ENCODE data around the gene TGFBRAP1. TPM values are rescaled to one million over a fixed set of nuclear protein-coding genes. Genes with fewer than 3 reads are reported as not detected.

Gene TGFBRAP1
- polyA plus RNA-seq, 1 donor: 10.3 TPM

DNA sequence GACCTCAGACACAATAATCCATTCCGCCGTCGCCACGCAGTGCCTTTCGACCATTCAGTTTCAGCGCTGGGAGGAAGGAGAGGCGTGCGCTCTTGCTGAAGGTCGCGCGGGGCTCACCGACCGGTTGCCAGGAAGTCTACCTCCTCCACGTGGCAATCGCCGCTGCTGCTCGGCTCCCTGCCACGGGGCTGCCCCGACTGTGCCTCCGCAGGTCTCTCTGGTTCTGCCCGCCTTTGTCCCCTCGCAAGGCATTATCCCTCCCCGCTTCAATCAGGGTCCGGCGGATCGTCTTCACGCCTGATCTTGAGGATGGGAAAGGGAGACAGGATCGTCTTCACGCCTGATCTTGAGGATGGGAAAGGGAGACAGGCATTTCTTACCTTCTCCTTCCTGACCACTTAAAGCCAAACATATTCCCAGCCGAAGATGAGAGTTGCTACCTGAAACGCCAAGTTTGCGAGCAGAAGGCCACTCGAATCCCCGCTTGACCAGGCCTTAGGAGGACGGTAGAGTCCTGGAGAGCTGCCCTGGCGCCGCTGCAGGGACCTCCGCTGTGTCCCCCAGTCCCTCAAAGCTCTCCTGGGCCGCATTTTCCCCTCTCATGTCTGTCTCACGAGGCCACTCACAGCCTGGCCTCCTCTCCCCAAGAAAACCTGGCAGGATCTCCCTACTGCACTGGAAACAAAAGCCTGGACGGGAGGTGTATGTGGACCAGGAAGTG, 92.3 kb downstream of the TGFBRAP1 start:
- DNase-seq: no peak

- no peak for DNase-seq
These were observed 93.5 kb downstream of the TGFBRAP1 start for GRCh38 chr2:105236060-105236424.

DNA sequence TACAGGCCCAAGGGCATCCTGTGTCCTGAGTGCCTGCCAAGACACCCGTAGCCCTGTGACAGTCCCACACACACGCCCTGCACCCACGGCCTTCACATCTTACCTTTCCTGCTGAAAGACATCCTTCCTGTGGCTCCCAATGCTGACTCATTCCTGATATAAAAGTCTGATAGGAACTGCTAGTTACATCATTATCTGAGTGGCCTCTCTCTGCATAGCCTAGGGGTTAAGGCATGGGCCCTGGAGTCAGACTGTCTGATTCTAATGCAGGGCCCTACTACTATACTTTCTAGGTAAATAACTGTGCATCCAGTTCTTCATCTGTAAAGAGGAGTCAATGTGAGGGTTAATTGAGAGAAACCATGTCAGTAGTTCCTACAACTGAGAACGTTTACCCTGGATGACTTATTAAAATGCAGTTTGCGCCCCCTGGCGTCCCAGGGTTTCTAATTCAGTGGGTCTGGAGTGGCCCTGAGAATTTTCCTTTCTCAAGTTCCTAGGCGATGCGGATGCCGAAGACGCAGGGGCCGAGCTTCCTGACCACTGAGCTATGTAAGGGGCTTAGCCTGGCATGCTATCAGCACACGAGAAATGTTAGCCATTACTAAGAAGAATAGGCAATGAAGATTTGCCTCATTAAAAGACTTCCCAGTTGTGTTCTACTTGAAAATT, 94.0 kb downstream of the TGFBRAP1 start:
- peak; percentile 66 for DNase-seq

- DNase-seq: no peak
These were observed 98.3 kb downstream of the TGFBRAP1 start for GRCh38 chr2:105231232-105231619.

- no peak for DNase-seq
These were observed 105.1 kb downstream of the TGFBRAP1 start for GRCh38 chr2:105224444-105224843.

DNA sequence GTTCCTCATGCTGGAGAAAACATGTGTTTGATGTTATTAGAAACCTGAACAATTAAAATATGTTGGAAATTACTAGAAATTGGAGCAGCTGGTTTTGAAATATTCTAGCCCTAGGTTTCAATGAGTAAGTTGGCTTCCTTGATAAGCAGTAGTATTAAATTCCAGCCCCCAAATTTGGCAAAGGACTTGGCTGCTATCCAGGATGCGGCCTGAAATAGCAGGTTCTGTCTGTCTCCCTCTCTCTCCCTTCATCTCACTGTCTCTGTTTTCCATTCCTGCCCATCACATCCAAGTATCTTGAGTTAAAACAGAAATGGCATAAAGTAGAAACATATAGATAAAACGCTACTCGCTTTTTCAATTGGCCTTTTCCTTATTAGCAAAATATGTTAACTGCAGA, 108.9 kb downstream of the TGFBRAP1 start:
- no peak for DNase-seq

DNA sequence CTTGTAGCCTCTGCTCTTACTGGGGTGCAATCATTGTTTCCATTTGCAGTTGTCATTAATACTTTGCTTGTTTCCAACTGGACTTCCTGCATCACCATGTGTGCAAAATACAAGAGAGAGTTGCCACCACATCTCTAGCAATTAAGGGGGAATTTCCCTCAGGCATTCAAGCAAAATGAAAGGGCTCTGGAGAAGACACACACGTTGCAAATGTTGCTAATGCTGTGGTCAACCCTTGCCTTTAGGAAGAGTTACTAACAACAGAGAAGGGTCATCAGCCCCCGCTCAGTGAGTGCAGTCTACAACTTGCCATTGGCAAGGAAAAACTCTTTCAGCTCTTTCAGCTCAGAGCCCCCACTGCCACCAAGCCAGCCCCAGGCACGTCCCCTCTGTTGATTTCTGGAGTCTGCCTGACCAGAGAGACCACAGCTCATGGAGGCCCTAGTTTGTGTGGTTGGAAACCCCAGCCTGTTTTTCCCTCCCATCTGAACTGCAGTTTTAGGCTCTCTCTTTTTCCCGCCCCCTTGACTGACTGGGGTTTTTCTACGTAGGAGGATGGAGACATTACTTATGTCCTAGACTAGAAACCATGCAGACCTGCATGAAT, 113.8 kb downstream of the TGFBRAP1 start:
- DNase-seq: no peak

Other genes starting within 250 kb of the TGFBRAP1 start
- gene GPR45, start 88.0 kb downstream of the TGFBRAP1 start, polyA plus RNA-seq (ENCODE audit: insufficient read length): not detected
- gene C2orf49, start 7.8 kb upstream of the TGFBRAP1 start, polyA plus RNA-seq (ENCODE audit: insufficient read length): 17.2 TPM
- 52.4 TPM for gene FHL2, start 69.3 kb upstream of the TGFBRAP1 start, polyA plus RNA-seq (ENCODE audit: insufficient read length)

Data from hindlimb muscle (tissue), 1 donor.